SU-DHL-6 (cell line): Measurements from ENCODE around the gene MAU2.

ENCODE experiments used
- H2AFZ ChIP-seq: fragments of 200-600 bp; sonication (generic); 2 replicates; pipeline ENCODE4 v1.6.1; 2014; ENCODE audit warnings: low read depth, mild to moderate bottlenecking, moderate library complexity, mixed read lengths, antibody characterized with exemption, low read length; ENCODE audit not compliant: severe bottlenecking
- H3F3A ChIP-seq: fragments of 200-600 bp; shearing (Covaris generic); 2 replicates; pipeline ENCODE4 v1.6.0; 2016; ENCODE audit warnings: antibody characterized with exemption, mild to moderate bottlenecking; ENCODE audit not compliant: insufficient read depth
- H3K27ac ChIP-seq: fragments of 200-600 bp; sonication (generic); 2 replicates; pipeline ENCODE4 v1.5.1; 2016; ENCODE audit warnings: low read depth, mild to moderate bottlenecking, low read length, moderate library complexity, mixed read lengths
- H3K27me3 ChIP-seq: fragments of 200-600 bp; sonication (generic), shearing (Covaris generic); 2 replicates; pipeline ENCODE4 v1.6.0; 2014; ENCODE audit warnings: mild to moderate bottlenecking, low read length
- H3K36me3 ChIP-seq: fragments of 200-600 bp; sonication (generic); 2 replicates; pipeline ENCODE4 v1.6.1; 2014; ENCODE audit warnings: mild to moderate bottlenecking, low read length, mixed read lengths
- H3K4me2 ChIP-seq: fragments of 300-600, 200-600 bp; shearing (Covaris generic), sonication (generic); 2 replicates; pipeline ENCODE4 v1.6.0; 2014; ENCODE audit warnings: low read length, low read depth, mild to moderate bottlenecking; ENCODE audit not compliant: poor library complexity, severe bottlenecking
- H3K4me3 ChIP-seq: fragments of 200-600 bp; sonication (generic); 2 replicates; pipeline ENCODE4 v1.5.1; 2014; ENCODE audit warnings: antibody characterized with exemption, low read length, mild to moderate bottlenecking, mixed read lengths; ENCODE audit not compliant: insufficient read depth, poor library complexity, severe bottlenecking
- H3K79me2 ChIP-seq: fragments of 200-600 bp; sonication (generic); 2 replicates; pipeline ENCODE4 v1.6.1; 2014; ENCODE audit warnings: mild to moderate bottlenecking, low read length, moderate library complexity; ENCODE audit not compliant: insufficient read depth
- H3K9ac ChIP-seq: fragments of 200-600 bp; sonication (generic); 2 replicates; pipeline ENCODE4 v1.7.0; 2014; ENCODE audit warnings: mild to moderate bottlenecking, low read length
- H3K9me2 ChIP-seq: fragments of 200-600 bp; sonication (generic); replicated peaks from 2 replicates; pipeline ENCODE4 v1.6.1; 2014; ENCODE audit warnings: low read length; ENCODE audit not compliant: insufficient read depth
- H3K9me3 ChIP-seq: fragments of 200-600 bp; sonication (generic); 2 replicates; pipeline ENCODE4 v1.6.1; 2014; ENCODE audit warnings: low read length, mixed read lengths; ENCODE audit not compliant: insufficient read depth
- H4K20me1 ChIP-seq: fragments of 200-600 bp; sonication (generic); 2 replicates; pipeline ENCODE4 v1.6.1; 2014; ENCODE audit warnings: low read depth, mild to moderate bottlenecking, antibody characterized with exemption, low read length, moderate library complexity, mixed read lengths
- EZH2phosphoT487 ChIP-seq: fragments of 200-600 bp; sonication (generic), shearing (Covaris generic); conservative IDR thresholded peaks from 2 replicates; pipeline ENCODE4 v1.6.1; 2018; ENCODE audit warnings: mild to moderate bottlenecking, antibody characterized with exemption, low read length, moderate library complexity, mixed read lengths
- TF ChIP-seq, protein P1 (sequence below): fragments of 200-600 bp; sonication (generic); IDR thresholded peaks from one replicate; pipeline ENCODE4 v1.5.1; 2017; ENCODE audit warnings: antibody characterized with exemption, mild to moderate bottlenecking, low read length, moderate library complexity; ENCODE audit not compliant: insufficient read depth, poor library complexity, severe bottlenecking

Gene MAU2

GRCh38 chr19:19356500-19356899, 35.9 kb downstream of the MAU2 start:
- H4K20me1 ChIP-seq, result no peaks in the 10 kb centered on the region
- TF ChIP-seq EZH2phosphoT487, result no peak
- no peaks in the 10 kb centered on the region for H3K36me3 ChIP-seq

GRCh38 chr19:19356901-19357566, 36.4 kb downstream of the MAU2 start:
- no peak overlapping the region for H3K9ac ChIP-seq
- H3K4me2 ChIP-seq, result no peak overlapping the region
- H3K79me2 ChIP-seq, result no peaks in the 10 kb centered on the region
- no peak for TF ChIP-seq EZH2phosphoT487
- TF ChIP-seq, protein P1, sequence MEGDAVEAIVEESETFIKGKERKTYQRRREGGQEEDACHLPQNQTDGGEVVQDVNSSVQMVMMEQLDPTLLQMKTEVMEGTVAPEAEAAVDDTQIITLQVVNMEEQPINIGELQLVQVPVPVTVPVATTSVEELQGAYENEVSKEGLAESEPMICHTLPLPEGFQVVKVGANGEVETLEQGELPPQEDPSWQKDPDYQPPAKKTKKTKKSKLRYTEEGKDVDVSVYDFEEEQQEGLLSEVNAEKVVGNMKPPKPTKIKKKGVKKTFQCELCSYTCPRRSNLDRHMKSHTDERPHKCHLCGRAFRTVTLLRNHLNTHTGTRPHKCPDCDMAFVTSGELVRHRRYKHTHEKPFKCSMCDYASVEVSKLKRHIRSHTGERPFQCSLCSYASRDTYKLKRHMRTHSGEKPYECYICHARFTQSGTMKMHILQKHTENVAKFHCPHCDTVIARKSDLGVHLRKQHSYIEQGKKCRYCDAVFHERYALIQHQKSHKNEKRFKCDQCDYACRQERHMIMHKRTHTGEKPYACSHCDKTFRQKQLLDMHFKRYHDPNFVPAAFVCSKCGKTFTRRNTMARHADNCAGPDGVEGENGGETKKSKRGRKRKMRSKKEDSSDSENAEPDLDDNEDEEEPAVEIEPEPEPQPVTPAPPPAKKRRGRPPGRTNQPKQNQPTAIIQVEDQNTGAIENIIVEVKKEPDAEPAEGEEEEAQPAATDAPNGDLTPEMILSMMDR, result no peak
- H2AFZ ChIP-seq, result no peak overlapping the region
- H3K9me3 ChIP-seq, result no peaks in the 10 kb centered on the region
- no peaks in the 10 kb centered on the region for H3K9me2 ChIP-seq
- no peak overlapping the region for H3K4me3 ChIP-seq
- H4K20me1 ChIP-seq, result no peaks in the 10 kb centered on the region
- H3F3A ChIP-seq, result 0 out of 2 replicates have a peak, but pooled peaks cover 12% of the 10 kb centered on the region
- H3K36me3 ChIP-seq, result no peaks in the 10 kb centered on the region
- H3K27ac ChIP-seq, result no peak overlapping the region
- H3K27me3 ChIP-seq, result no peaks in the 10 kb centered on the region

More at GRCh38 chr19:19356500-19356899, 35.9 kb downstream of the MAU2 start:
- Histone ChIP-seq H3F3A (0 out of 2 replicates have a peak, but pooled peaks cover 12% of the 10 kb centered on the region), H3K4me3 (no peak overlapping the region), H3K9me3 (no peaks in the 10 kb centered on the region), H2AFZ (no peak overlapping the region), H3K27me3 (no peaks in the 10 kb centered on the region), H3K4me2 (no peak overlapping the region), H3K27ac (no peak overlapping the region), H3K9me2 (no peaks in the 10 kb centered on the region), H3K79me2 (no peaks in the 10 kb centered on the region), H3K9ac (no peak overlapping the region)

GRCh38 chr19:19361075-19361594, 40.5 kb downstream of the MAU2 start:
- Histone ChIP-seq H3K4me3 (no peak overlapping the region), H3K9me2 (no peaks in the 10 kb centered on the region), H3K27ac (no peak overlapping the region), H3K27me3 (no peaks in the 10 kb centered on the region), H2AFZ (peak overlapping the region; percentile 96), H3K36me3 (no peaks in the 10 kb centered on the region), H3K9me3 (no peaks in the 10 kb centered on the region), H4K20me1 (no peaks in the 10 kb centered on the region), H3K79me2 (no peaks in the 10 kb centered on the region), H3K4me2 (peak overlapping the region; percentile 42), H3K9ac (peak overlapping the region; percentile 32; the same call in 1 of the 2 replicates), H3F3A (peaks cover 20% of the 10 kb centered on the region; the same call in 1 of the 2 replicates)
- TF ChIP-seq, protein P1, result peak; percentile 55
- no peak for TF ChIP-seq EZH2phosphoT487

DNA sequence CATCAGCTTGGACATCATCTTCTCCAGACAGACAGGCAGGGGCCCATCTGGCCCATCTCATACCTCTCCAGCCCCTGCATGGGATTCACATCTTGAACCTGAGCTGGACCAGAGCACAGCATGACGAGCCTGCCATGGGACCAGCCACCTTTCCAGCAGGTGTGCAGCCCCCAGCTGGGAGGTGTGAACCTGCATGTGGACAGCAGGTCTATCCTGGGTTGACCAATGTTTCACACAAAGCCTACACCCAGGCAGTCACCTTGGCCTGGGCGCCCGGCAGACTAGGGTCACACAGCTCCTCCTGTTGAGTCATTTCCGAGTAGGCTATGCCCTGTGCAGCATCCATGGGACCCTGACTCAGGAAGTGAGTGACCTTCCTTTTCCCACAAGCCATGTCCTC, 41.4 kb downstream of the MAU2 start:
- Histone ChIP-seq H3K4me3 (no peak overlapping the region), H4K20me1 (no peaks in the 10 kb centered on the region), H3K27me3 (no peaks in the 10 kb centered on the region), H2AFZ (no peak overlapping the region), H3K27ac (no peak overlapping the region), H3K36me3 (no peaks in the 10 kb centered on the region), H3F3A (peaks cover 20% of the 10 kb centered on the region; the same call in 1 of the 2 replicates), H3K9me3 (no peaks in the 10 kb centered on the region), H3K9ac (no peak overlapping the region), H3K4me2 (no peak overlapping the region), H3K79me2 (no peaks in the 10 kb centered on the region), H3K9me2 (no peaks in the 10 kb centered on the region)
- no peak for TF ChIP-seq EZH2phosphoT487
- TF ChIP-seq, protein P1, result no peak
